AG04450 (cell line): ENCODE data around the gene PPP2R5B. TPM values are rescaled to one million over a fixed set of nuclear protein-coding genes. Genes with fewer than 3 reads are reported as not detected.

ENCODE experiments used
- CTCF ChIA-PET: fragments of 300-600, 350-600 bp; formaldehyde crosslinking; extraction: SDS; loops from one replicate; lab custom pipeline; 2022; ENCODE audit warnings: antibody characterized with exemption, inconsistent platforms; lab: Charles Lee
- POLR2A ChIA-PET: fragments of 350-600 bp; formaldehyde crosslinking; extraction: SDS; loops from one replicate; lab custom pipeline; 2021; ENCODE audit warnings: antibody characterized with exemption, inconsistent platforms; lab: Yijun Ruan, JAX
- DNase-seq: peaks from one replicate; pipeline ENCODE4 v3.0.0-alpha.2; 2011; ENCODE audit warnings: low read depth, low spot score
- H3K27ac ChIP-seq: one replicate; pipeline ENCODE4 v1.5.1; 2012; ENCODE audit warnings: low read depth, low read length, control low read depth
- H3K27me3 ChIP-seq: one replicate; pipeline ENCODE4 v1.6.0; 2012; ENCODE audit warnings: low read length; ENCODE audit not compliant: control insufficient read depth, insufficient read depth
- H3K4me3 ChIP-seq: 2 replicates; pipeline ENCODE4 v1.5.1; 2011; ENCODE audit warnings: mild to moderate bottlenecking, low read depth, low read length, control low read depth
- H3K9me3 ChIP-seq: 2 replicates; pipeline ENCODE4 v1.5.1; 2012; ENCODE audit warnings: low read length; ENCODE audit not compliant: control insufficient read depth, insufficient read depth
- CTCF ChIP-seq: IDR thresholded peaks from 2 replicates; pipeline ENCODE4 v1.5.1; 2011; ENCODE audit warnings: low read depth, low read length, control low read depth, inconsistent platforms
- polyA plus RNA-seq: library from polyadenylated mRNA; depleted of rRNA; stranded (reverse); fragments of >200 nt; gene quantifications from 2 replicates; pipeline ENCODE4 v1.2.3, GENCODE V29; 2011

The PPP2R5B gene
- polyA plus RNA-seq, 1 experiment: 11.2 TPM

DNA sequence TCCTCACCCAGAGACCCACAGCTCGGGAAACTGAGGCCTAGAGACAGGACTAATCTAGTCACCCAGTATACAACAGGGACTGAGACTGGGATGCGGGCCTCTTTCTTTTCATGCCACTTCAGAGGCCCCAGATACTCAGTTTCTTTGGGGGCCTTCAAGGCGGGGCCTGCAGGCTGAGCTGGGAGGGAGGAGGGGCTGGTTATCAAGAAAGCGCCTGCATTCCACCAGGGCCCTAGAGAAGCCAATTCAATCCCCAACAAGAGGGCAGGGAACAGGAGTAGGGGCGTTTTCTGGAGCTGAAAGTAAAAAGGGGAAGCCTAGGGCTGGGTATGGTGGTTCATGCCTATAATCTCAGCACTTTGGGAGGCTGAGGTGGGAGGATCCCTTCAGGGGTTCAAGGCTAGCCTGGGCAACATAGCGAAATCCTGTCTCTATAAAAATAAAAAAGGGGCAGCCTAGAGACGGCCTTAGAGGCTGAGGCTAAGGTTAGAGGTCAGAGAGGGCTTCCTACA lies 9.1 kb upstream of the PPP2R5B start:
- H3K27me3 ChIP-seq: no peaks in the 10 kb centered on the region
- DNase-seq: no peak
- TF ChIP-seq CTCF: no peak
- peak overlapping the region; percentile 90 for H3K4me3 ChIP-seq
- H3K27ac ChIP-seq: no peak overlapping the region
- ChIA-PET POLR2A (interaction anchor here (0.6 to 1.5 kb wide), 2 partner anchors 95 to 99 kb away, joined by 3 to 4 read pairs; partner anchors contain the start of gene ARL2), CTCF (interaction anchor here (0.7 to 1.6 kb wide), 3 partner anchors 21 to 99 kb away, joined by 4 to 7 read pairs (median 4); no protein-coding TSS in a partner anchor)
- H3K9me3 ChIP-seq: no peaks in the 10 kb centered on the region; the same call in 1 of the 2 replicates

- DNase-seq: no peak
- no peaks in the 10 kb centered on the region for H3K27me3 ChIP-seq
- ChIA-PET CTCF (interaction anchor here (0.7 to 1.6 kb wide), 3 partner anchors 22 to 98 kb away, joined by 4 to 7 read pairs (median 4); no protein-coding TSS in a partner anchor), POLR2A (interaction anchor here (1.5 kb wide), 1 partner anchor 98 kb away, joined by 4 read pairs; the partner anchor contains the start of gene ARL2)
- no peak for TF ChIP-seq CTCF
- H3K27ac ChIP-seq: peak overlapping the region; percentile 65
- H3K4me3 ChIP-seq: peak overlapping the region; percentile 90
- H3K9me3 ChIP-seq: no peaks in the 10 kb centered on the region; the same call in 1 of the 2 replicates
These were observed 8.3 kb upstream of the PPP2R5B start for GRCh38 chr11:64916040-64916774.

DNA sequence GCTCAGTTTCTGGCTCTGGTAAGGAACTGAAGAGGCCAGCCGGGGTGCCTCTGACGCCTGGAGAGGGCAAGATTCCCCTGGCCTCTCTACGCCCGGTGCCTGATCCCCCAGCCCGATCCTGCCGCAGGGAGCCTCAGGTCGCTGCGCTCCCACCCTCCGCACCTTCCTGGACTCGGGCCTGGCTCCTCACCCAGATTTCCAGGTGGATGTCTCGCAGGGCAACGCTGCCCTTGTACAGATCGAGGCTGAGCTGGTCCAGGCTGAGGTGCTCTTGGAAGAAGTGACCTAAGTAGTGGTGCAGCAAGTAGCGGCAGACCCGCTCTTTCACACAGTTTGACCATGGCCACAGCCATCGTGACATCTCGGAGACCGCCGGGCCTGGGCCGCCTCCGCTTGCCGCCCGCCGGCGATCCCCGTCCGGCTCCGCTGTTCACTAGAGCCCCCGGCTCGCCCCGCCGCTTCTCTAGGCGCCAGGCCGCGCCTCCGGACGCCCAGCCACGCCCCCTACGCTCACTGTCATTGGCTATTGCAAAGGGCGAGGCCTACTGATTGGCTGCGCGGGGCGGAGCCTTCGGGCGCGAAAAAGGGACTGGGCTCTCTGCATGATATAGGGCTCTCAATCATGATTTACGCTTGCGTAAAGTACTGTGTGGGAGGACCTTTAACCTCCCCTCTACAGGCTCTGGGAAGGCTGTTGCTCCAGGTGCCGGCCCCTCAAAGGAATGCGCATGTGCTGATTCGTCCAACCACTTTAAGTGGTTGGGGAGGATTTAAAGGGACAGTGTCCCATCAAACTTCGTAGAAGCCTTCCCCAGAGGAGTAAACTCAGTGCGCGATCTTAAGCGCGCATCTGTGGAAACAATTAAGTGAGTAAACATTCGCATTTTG lies 7.5 kb upstream of the PPP2R5B start, which contains the start of gene ATG2A:
Gene ATG2A, minus strand, starts transcription at position 435 of the 888 bp plus-strand sequence. Its CDS starts 74 bp downstream, at position 361.
- Histone ChIP-seq H3K4me3 (peak within 1 kb of the TSS; percentile 90), H3K27me3 (no peaks in the 10 kb centered on the region), H3K27ac (peak within 1 kb of the TSS; percentile 81), H3K9me3 (no peaks in the 10 kb centered on the region; the same call in 1 of the 2 replicates)
- CTCF ChIA-PET: no interaction called here
- POLR2A ChIA-PET: interaction anchor here (0.9 to 1.5 kb wide), 2 partner anchors 97 to 200 kb away, joined by 3 to 4 read pairs; partner anchors contain the start of genes ARL2 and ZNHIT2
- TF ChIP-seq CTCF: no peak
- peak; percentile 99 for DNase-seq

GRCh38 chr11:64917663-64917995 lies 6.9 kb upstream of the PPP2R5B start:
- Histone ChIP-seq H3K4me3 (peak overlapping the region; percentile 61), H3K9me3 (no peaks in the 10 kb centered on the region; the same call in 1 of the 2 replicates), H3K27me3 (no peaks in the 10 kb centered on the region), H3K27ac (peak overlapping the region; percentile 81)
- no peak for DNase-seq
- ChIA-PET CTCF (interaction anchor here (1.1 kb wide), 1 partner anchor 27 kb away, joined by 3 read pairs; no protein-coding TSS in a partner anchor), POLR2A (interaction anchor here (0.5 to 0.9 kb wide), 2 partner anchors 25 to 200 kb away, joined by 3 to 4 read pairs; partner anchors contain the start of gene ZNHIT2)
- no peak for TF ChIP-seq CTCF
